Endothelial cell of hepatic sinusoid (primary cell): ENCODE results near the gene MEIOSIN.

Experiments used
- in situ Hi-C: cut with HindIII; loops from 2 replicates; pipeline ENCODE4 v1.10.0; 2017; ENCODE audit warnings: low sequenced_read_pairs

MEIOSIN gene

DNA sequence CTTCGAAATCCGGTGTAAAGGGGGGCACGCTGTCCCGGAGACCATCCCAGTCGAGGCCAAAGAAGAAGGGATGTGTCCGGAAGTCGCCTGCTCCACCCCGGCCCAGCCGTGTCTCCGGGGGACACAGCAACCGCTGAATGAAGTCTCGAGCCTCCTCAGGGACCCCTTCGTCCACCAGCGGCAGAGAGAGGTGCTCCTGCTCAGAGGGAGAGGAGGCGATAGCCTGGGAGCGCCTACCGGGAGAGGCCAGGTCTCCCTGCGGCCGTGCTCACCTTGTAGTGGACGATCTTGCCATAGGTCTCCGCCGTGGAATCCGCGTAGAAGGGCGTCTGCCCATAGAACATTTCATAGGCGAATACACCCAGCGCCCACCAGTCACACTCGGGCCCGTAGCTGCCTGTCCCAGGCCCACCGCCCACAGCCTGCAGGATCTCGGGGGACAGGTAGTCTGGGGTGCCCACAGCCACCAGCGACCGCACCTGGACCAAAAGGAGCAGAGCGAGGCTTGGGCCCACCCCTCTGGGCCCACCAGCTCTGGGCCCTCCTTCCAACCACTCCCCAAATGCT lies 44.2 kb downstream of the MEIOSIN start:
- in situ Hi-C loops = no loop called here

DNA sequence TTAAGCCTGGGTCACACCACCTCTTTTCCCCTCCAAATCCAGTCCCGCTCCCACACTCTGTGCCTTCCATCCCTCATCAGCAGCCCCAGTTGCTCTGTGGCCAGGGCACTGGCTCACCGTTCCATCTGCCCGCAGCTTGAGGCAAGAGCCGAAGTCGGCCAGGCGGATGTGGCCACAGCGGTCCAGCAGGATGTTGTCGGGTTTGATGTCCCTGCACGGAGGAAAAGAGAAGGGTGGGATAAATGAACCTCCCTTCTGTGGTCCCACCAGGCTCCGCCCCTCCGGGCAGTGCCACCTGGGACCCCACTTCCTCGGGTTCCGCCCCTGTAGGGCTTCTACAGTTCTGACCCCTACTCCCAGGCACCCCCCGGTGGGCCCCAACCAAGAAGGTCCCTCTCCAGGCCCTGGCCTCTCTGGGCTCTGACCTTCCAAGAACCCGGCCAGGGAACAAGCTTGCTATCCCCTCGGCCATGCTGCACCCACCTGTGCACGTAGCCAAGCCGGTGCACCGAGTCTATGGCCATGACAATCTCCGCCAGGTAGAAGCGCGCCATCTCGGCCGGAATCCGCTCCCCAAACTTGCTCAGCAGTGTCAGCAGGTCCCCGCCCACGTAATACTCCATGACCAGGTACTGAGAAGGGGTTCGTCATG lies 44.9 kb downstream of the MEIOSIN start:
- in situ Hi-C loops = no loop called here

DNA sequence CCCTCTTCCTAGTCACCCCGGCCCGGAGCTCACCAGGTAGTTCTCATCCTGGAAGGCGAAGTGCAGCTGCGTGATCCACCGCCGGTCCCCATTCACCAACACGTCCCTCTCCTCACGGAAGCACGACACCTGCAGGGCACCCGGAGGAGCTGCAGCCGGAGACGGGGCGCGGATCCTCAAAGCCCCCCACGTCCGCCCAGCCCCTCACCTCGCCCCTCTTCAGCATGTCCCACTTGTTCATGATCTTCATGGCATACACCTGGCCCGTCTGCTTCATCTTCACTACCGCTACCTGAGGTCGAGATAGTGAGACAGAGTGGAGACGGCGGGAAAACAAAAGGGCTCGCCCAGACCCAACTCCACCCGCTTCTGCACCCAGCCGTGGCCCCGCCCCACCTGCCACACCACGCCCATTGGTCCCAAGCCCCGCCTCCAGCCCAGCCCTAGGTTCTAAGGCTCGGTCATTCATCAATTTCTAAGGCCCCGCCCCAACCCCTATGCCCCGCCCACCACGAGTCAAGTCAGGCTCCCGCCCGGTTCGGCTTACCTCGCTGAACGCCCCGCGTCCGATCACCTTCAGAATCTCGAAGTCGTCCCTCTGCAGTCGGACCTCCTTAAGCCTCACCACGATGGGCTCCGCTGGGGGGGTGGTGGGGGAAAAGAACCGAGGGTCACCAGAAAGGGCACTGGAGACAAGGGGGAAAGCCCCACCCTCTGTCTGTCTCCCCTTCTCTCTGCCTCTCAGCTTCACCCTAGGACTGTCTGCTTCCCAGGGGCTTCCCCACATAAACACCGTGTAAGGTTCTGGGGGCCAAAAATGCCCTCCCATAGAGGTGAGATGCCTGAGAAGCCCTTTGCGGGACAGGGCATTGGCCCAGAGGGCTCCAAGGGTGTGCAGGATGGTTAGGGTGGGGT lies 46.2 kb downstream of the MEIOSIN start:
- in situ Hi-C loops = no loop called here

DNA sequence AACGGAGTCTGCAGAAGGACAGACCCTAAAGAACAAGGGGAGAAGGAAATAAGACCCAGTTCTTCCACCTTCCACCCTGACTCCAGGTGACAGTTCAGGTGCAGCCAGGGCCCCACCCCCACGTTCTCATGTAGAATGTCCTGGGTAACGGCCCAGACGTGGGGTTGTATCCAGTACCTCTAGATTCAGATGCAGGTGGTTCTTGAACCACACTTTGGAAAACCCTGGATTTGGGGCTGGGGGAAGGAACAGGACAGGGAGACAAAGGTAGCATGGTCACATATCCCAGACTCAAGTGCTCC lies 46.9 kb downstream of the MEIOSIN start:
- in situ Hi-C loops = no loop called here

DNA sequence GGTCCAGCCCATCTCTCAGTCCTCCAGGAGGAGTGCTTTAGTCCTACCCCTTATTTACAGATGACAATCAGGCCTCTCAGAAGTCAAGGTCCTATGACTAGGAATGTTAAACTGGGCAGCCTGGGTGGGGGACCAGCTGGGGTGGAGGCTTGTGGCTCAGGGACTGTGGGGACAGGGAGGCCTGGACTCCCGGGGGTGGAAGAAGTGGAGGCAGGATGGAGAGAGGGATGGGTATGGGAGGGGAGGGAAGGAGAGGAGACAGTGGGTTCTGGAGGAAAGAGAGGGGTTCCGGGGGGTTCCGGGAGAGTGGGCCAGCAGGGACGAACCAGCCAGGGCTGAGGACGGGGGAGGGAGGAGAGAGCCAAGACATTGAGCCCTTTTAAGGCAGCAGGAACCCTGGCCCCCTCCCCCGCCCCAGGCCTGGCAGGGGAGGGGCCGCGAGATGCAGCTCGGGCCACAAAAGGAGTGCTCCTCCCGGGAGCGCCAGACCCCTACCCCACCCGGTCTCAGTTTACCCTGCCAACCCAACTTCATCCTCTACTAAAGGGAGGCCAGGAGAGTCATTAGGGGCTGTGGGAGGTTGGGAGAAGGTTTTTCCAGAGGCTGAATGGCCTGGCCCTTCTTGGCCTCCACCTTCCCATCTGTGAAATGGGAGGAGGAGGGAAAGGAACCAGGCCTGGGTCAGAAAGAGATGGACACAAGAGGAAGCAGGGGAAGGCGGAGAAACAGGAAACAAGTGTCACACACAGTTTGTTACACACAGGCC lies 47.4 kb downstream of the MEIOSIN start:
- in situ Hi-C loops = no loop called here

DNA sequence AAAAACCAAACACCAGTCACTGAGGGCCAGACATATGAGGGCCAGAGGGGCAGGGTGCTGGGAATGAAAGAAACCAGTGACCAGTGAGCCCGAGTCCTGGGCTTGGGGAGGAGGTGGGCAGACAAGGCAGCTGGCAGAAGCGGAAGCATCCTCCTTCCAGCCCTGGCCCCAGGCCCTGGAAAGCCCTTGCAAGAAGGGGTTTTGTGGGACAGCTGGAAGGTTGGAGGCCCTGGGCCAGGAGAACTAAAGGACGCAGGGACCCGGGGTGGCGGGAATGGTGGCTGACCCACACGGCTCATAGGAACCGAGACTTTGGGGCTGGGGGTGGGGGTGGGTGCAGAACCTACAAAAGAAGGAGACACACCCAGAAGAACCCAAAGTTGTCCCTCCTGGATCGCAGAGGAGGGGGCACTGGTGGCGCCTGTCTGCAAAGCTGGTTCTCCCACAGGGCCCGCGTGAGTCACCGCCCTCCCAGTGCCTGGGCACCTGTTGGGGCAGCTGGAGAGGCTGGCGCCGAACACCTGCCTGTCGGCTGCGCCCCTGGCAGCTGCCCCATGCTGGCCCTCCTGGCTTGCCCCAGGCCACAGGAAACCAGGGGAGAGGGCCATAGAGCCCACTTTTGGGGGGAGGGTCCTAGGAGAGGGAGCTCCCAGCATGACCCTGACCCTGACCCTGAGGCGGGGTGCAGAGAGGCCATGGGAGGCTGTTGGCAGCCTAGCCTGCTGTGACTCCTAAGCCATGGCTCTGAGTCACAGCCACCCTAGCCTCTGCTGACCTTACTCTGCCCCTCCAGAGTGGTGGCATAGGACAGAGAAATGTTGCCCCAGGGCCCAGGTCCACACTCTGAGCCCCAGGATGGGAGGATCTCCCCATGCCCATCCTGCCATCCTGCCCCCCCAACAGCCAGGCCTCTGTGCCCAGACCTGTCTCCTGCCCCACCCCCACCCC lies 48.2 kb downstream of the MEIOSIN start:
- in situ Hi-C loops = no loop called here

DNA sequence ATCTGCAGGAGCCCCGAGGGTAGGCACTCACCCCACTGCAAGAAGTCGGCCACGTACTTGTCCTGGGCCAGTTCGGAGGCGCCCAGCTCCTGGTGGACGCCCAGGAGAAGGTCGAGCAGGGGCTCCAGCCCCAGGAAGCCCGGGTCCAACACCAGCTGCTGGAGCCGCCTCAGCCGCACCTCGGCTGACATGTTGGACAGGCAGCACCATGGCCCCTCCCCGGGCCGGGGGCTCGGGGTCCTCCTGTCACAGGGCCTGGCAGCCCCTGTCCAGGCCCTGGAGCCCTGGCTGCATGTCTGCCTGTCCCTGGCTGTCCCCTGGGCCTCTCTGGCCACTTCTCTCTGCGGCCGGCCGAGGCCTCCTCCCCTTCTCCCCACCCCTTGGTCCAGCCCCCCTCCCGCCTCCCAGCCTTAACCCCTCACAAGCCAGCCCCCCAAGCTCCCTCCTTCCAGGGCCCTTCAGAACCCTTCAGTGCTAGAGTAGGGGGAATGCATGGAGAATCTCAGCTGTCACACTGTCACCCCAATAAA lies 49.0 kb downstream of the MEIOSIN start, which contains the start of gene DMPK:
Gene DMPK, minus strand, starts transcription at position 329 of the 530 bp plus-strand sequence. Its CDS starts 138 bp downstream, at position 191.
- in situ Hi-C loops = no loop called here

DNA sequence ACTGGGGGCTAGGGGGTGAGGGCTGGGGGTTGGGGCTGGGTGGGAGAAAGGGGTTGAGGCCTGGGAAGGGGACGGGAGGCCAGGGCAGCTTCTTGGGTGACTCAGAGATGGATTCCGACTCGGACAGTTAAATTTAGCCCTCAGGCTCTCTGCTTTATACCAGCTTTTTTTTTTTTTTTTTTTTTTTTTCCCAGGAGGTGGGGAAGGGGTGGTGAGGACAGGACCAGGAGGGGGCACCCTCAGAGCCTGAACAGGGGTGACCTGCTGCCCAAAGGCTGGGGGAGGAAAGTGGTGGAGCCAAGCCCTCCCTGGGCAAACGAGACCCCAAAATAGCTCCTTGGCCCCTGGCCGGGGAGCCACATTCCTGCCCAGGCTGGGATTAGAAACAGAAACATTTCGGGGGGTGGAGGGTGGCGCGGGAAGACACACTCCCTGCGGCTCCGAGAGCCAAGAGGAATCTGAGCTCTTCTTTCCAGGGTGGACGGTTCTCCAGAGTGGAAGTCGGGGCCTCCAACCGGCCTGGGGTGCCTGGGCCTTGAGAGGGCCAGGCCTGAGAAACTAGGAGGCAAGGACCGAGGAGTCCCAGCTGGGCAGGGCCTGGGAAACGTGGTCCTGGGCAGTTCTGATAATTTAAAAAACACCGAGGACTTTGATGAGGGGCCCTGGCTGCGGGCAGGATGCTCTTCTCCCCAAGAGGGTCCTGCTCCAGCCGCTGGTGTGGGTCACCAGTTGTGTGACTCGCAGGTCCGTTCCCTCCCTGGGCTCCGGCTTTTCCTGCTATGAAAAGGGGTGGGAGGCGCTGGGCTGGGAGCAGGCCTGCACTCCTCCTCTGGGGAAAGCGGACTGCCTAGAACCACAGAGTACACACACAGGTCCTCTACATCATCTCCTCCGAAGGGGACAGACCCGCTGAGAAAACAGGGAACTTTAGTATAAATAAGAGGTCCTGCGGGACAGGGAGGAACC lies 49.9 kb downstream of the MEIOSIN start:
- in situ Hi-C loops = no loop called here

DNA sequence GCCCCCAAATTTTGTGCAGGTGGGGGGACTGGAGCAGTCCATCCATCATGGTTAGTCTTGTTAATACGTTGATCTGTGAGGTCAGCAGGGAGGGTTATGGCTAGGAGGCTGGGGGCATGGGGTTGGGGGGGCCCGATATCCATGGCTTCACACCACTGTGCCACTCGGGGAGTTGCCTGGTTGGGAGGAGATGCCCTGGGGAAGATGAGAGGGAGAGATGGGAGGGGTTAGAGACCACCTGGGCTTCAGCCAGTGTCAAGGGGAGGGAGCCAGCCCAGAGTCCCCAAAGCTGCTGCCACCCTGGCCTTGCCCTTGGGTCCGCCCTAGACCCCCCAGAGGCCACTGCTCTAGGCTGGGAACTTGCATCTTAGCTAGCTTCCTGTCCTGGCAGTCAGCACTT lies 50.9 kb downstream of the MEIOSIN start:
- in situ Hi-C loops = no loop called here

DNA sequence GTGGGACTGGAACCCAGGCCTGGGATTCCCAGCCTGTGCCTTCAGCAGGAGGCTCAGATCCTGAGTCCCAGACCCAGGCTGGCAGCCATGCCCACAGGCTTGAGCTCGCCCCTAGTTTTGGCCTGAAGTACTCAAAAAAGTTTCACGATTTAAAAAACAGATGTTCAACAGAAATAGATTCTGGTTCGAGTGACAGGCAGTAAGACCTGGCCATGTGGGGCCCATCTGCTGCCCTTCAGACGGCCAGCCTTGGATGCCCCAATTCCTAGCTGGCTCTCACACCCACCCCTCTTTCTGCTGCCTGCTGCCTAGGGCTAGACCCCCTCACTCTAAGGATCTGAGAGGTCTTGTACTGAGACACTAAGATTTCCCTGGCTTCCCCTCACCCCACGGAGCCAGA lies 51.9 kb downstream of the MEIOSIN start:
- in situ Hi-C loops = no loop called here

DNA sequence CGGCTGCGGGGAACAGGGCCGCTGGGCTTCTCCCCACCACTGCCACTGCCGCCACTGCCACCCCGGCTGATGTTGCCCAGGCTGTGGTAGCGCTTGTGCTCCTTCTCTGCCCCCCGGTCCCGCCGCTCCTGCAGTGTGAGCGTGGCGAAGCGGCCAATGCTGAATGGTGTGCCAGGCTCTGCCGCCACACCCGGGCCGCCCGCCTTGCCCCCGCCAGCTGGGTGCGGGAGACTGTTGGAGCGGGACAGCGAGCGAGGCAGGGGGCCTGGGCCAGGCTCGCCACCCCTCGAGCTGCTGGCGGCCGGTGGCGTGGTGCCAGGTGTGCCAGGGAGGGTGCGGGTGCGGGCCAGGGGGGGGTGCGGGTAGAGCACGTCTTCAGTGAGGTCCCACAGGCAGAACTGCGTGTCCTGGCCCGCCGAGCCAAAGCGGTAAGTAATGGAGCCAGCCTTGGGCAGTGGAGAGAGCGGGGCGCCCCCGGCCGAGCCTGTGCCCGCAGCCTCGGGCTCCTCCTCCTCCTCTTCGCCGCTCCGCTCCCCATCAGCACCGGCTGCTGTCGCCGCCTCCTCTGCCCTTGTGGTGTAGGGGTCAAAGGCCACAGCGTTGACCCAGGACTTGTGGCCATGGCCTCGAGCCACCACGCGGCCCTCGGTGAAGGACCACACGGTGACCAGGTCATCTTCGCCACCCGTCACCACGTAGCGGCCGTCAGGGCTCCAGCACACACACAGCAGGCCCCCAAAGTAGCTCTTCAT lies 52.7 kb downstream of the MEIOSIN start:
- in situ Hi-C loops = no loop called here

DNA sequence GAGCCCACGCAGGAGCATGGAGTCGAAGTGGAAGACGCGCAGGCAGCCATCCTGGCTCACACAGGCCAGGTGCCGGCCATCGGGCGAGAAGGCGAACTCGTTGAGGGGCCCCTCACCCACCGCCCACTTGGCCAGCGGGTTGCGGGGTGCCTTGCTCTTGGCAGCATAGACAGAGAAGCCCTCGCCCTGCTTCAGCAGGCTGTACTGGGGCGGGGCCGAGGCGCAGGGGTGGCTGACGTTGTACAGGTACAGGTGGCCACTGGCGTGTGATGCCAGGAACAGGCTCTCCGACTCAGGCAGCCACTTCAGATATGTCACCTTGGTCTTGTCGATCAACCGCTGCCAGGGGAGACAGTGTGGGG lies 53.3 kb downstream of the MEIOSIN start:
- in situ Hi-C loops = no loop called here

DNA sequence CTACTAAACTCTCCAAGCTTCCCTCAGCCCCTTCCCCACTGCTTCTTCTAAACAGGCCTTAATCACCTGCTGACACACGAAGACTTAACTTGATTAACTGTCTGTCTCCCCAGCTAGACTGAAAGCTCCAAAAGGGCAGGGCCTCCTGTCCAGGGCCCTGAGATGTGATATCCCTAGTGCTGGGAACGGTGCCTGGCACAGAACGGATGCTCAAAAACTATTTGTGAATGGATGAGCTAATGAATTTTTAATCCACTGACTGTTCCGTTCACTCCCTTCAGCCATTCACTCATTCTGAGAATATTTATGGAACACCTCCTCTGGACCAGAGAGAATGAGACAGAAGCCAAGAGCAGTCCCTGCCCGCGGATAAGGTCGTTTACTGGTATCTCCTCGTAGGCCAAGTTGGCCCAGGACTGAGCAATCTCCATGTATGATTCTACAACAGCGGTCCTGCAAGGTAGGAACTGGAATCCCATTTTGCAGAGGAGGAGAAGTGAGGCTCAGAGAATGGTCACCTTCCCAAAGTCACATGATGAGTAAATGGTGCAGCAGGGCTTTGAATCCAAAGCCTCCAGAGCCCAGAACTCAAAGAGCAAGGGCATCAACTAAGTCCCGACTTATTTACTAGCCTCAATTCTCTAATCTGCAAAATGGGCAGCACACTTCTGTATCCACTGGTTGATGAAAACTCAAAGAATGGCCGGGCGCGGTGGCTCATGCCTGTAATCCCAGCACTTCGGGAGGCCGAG lies 56.0 kb downstream of the MEIOSIN start:
- in situ Hi-C loops = no loop called here

DNA sequence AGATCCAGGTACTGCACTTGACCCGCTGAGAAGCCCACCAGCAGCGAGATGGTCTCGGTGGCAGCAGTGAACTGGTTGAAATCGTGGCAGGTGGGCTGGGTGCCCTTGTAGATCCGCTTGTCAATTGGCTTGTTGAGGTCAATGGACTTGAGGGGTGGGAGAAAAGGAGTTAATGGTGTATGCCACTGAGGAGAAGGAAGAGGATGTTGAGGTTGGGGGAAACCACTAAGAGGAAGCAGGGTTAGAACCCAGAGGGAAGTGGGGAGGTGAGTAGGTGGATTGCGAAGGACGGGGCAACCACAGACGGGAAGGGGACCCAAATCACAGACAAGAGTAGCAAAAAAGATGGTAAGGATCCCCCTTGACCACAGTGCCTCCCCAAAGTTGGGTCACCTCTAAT lies 57.7 kb downstream of the MEIOSIN start:
- in situ Hi-C loops = no loop called here

DNA sequence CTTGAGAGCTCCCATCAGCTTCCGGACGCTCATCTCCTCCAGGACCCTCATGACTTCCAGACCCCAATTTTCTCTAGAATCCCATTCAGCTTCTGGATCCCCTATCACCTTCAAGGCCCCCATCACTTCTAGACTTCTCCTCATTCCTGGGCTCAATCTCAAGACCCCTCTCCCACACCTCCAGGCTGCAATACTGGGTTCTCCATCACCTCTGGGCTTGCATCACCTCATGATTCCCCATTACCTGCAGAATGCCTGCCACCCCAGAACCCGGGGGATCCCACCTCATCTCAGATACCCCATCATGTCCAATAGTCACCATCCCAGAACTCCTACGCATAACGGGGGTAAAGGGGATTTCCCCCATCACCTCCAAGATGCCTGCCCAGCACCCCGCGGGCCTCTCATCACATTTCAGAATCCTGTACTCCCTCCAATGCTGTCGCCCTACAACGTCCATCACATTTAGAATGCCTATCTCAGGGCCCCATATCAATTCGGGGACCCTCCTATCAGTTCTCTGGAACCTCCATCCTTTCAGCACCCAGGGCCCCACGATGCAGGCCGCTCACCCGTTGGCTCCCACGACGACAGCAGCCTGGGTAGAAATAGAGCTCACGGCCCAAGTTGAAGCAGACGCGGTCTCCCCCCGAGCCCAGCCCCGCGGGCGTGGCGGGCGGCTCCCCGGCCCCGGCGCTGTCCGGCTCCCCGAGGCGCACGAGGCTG lies 58.7 kb downstream of the MEIOSIN start:
- in situ Hi-C loops = no loop called here

DNA sequence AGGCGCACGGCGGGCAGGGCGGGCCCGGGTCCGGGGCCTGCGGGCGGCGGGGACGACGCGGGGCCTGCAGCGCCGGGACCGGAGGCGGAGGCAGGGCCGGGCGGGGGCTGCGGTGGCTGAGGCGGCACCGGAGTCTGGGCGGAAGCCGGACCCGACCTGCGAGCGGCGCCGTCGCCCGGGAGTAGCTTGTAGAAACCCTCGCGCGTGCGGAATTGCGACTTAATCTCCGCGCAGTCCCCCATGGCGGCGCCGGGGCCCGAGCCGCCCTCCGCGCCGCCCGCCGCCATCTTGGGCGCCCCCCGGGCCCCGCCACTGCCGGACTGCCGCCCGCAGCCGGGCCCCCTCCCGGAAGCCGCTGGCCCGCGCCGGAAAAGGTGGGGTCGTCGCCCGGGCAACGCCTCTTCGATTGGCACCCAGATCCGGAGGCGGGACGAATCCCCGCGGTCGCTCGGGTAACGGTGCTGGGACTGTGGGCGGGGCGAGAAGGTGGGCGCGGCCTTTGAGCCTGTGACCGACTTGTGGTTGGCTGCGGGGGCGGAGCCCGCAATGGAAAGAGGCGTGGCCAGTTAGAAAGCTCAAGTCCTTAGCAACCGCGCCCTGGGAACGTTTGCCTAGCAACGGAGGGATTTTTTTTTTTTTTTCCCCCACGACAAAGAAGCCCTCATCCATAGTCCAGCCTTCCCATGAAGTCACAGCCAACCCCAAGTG lies 59.4 kb downstream of the MEIOSIN start, which contains the start of gene DMWD:
Gene DMWD, minus strand, starts transcription at position 376 of the 708 bp plus-strand sequence. Its CDS starts 89 bp downstream, at position 287.
- in situ Hi-C loops = no loop called here
